Measurements from ENCODE around the gene SEC22A.

The SEC22A gene

DNA sequence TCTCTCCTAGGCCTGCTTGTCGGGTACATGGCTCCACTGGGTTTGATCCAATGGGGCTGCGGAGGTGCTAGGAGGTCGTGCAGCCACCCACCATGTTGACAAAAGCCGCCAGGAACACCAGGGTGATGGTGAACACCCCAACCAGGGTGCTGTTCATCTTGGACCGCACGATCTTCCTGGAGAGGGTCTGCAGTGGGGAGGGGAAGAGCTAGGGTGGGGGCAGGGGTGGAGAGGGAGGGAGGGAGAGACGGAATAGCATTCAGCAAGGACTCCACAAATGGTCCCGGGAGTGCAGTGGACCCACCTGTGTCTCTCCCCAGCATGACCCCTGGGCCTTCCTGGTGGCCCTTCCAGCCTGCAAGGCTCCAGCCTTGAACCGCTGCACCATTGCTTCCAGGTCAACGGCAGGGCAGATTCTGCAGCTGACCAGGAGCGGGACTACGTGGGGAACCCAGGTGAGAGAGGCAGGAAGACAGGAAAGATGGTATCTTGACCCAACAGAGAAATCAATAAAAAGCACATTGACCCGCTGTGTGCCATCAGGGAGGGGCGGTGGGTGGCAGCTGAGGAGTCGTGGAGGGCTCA, 102.3 kb downstream of the SEC22A start:
- H3K9me3 ChIP-seq (ENCODE audit: insufficient read depth, low read depth, low read length), result no peaks in the 10 kb centered on the region
- H4K20me1 ChIP-seq (ENCODE audit: insufficient read depth, low read length, poor library complexity, severe bottlenecking), result no peaks in the 10 kb centered on the region
- TF ChIP-seq EZH2phosphoT487 (IDR thresholded peaks at IDR 0.05; ENCODE audit: borderline replicate concordance), result no peak
- TF ChIP-seq, protein P1, sequence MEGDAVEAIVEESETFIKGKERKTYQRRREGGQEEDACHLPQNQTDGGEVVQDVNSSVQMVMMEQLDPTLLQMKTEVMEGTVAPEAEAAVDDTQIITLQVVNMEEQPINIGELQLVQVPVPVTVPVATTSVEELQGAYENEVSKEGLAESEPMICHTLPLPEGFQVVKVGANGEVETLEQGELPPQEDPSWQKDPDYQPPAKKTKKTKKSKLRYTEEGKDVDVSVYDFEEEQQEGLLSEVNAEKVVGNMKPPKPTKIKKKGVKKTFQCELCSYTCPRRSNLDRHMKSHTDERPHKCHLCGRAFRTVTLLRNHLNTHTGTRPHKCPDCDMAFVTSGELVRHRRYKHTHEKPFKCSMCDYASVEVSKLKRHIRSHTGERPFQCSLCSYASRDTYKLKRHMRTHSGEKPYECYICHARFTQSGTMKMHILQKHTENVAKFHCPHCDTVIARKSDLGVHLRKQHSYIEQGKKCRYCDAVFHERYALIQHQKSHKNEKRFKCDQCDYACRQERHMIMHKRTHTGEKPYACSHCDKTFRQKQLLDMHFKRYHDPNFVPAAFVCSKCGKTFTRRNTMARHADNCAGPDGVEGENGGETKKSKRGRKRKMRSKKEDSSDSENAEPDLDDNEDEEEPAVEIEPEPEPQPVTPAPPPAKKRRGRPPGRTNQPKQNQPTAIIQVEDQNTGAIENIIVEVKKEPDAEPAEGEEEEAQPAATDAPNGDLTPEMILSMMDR (conservative IDR thresholded peaks at IDR 0.05; ENCODE audit: low read length), result no peak
- no peaks in the 10 kb centered on the region for H3K36me3 ChIP-seq (ENCODE audit: insufficient read depth, low read length)
- no peaks in the 10 kb centered on the region for H3K4me1 ChIP-seq (ENCODE audit: insufficient read depth, low read length, poor library complexity, severe bottlenecking)
- H3K9me2 ChIP-seq (replicated peaks; ENCODE audit: low read depth, low read length), result no peaks in the 10 kb centered on the region
- H3K27me3 ChIP-seq (ENCODE audit: insufficient read depth, low read length, poor library complexity, severe bottlenecking), result no peaks in the 10 kb centered on the region
- no peaks in the 10 kb centered on the region for H3K79me2 ChIP-seq (ENCODE audit: insufficient read depth, low read length)
- H3K4me3 ChIP-seq (ENCODE audit: low read length, poor library complexity, severe bottlenecking), result no peak overlapping the region
- H2AFZ ChIP-seq (ENCODE audit: low read length), result no peak overlapping the region
- no peaks in the 10 kb centered on the region for H3F3A ChIP-seq (ENCODE audit: low read depth)
- H3K9ac ChIP-seq (ENCODE audit: low read depth, low read length, poor library complexity, severe bottlenecking), result no peak overlapping the region
- H3K4me2 ChIP-seq (ENCODE audit: low read depth, low read length, poor library complexity, severe bottlenecking), result no peak overlapping the region

DNA sequence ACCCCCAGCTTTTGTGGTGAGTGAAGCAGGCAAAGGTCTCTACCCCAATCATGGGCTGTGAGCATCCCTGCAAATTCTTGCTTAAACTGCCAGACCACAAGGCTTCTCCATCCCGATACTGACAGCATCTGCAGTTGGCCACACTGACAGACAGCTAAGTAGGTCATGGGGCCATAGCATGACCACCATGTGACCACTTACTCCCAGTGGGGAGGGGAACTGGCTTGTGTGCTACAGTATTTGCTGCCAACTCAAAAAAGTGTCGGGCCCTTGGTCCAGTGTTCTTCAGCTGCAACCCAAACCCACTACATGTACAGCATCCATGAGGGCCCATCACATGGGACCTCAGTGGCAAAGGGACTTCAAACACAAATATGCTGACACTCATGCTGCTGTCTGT, 103.4 kb downstream of the SEC22A start:
- Histone ChIP-seq H3K79me2 (ENCODE audit: insufficient read depth, low read length) (no peaks in the 10 kb centered on the region), H2AFZ (ENCODE audit: low read length) (no peak overlapping the region), H3K9me3 (ENCODE audit: insufficient read depth, low read depth, low read length) (no peaks in the 10 kb centered on the region), H3K4me3 (ENCODE audit: low read length, poor library complexity, severe bottlenecking) (no peak overlapping the region), H4K20me1 (ENCODE audit: insufficient read depth, low read length, poor library complexity, severe bottlenecking) (no peaks in the 10 kb centered on the region), H3K4me1 (ENCODE audit: insufficient read depth, low read length, poor library complexity, severe bottlenecking) (no peaks in the 10 kb centered on the region), H3K9ac (ENCODE audit: low read depth, low read length, poor library complexity, severe bottlenecking) (no peak overlapping the region), H3F3A (ENCODE audit: low read depth) (no peaks in the 10 kb centered on the region), H3K27me3 (ENCODE audit: insufficient read depth, low read length, poor library complexity, severe bottlenecking) (no peaks in the 10 kb centered on the region), H3K4me2 (ENCODE audit: low read depth, low read length, poor library complexity, severe bottlenecking) (no peak overlapping the region), H3K36me3 (ENCODE audit: insufficient read depth, low read length) (no peaks in the 10 kb centered on the region), H3K9me2 (replicated peaks; ENCODE audit: low read depth, low read length) (no peaks in the 10 kb centered on the region)
- TF ChIP-seq EZH2phosphoT487 (IDR thresholded peaks at IDR 0.05; ENCODE audit: borderline replicate concordance), result no peak
- TF ChIP-seq, protein P1 (conservative IDR thresholded peaks at IDR 0.05; ENCODE audit: low read length), result no peak

DNA sequence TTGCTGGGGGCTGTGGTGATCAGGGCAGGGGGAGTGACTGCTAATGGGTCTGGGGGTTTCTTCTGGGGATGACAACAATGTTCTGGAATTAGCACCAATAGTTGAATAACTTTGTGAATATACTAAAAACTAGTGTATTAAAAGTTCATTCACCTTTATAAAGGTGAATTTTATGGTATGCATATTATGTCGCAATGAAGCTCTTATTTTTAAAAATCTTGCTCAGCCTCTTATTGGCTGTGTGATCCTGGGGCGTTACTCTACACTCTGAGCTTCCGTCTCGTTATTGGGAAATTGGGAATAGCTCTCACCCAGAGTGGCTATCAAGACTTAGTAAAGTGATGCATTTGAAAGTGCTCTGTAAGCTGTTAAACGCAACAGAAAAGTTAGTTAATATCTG, 105.3 kb downstream of the SEC22A start:
- Histone ChIP-seq H3K27me3 (ENCODE audit: insufficient read depth, low read length, poor library complexity, severe bottlenecking) (no peaks in the 10 kb centered on the region), H3K4me3 (ENCODE audit: low read length, poor library complexity, severe bottlenecking) (no peak overlapping the region), H4K20me1 (ENCODE audit: insufficient read depth, low read length, poor library complexity, severe bottlenecking) (no peaks in the 10 kb centered on the region), H3K79me2 (ENCODE audit: insufficient read depth, low read length) (no peaks in the 10 kb centered on the region), H3F3A (ENCODE audit: low read depth) (no peaks in the 10 kb centered on the region), H2AFZ (ENCODE audit: low read length) (no peak overlapping the region), H3K4me1 (ENCODE audit: insufficient read depth, low read length, poor library complexity, severe bottlenecking) (no peaks in the 10 kb centered on the region), H3K36me3 (ENCODE audit: insufficient read depth, low read length) (no peaks in the 10 kb centered on the region), H3K4me2 (ENCODE audit: low read depth, low read length, poor library complexity, severe bottlenecking) (no peak overlapping the region), H3K9me3 (ENCODE audit: insufficient read depth, low read depth, low read length) (no peaks in the 10 kb centered on the region), H3K9ac (ENCODE audit: low read depth, low read length, poor library complexity, severe bottlenecking) (no peak overlapping the region), H3K9me2 (replicated peaks; ENCODE audit: low read depth, low read length) (no peaks in the 10 kb centered on the region)
- TF ChIP-seq, protein P1 (conservative IDR thresholded peaks at IDR 0.05; ENCODE audit: low read length), result no peak
- no peak for TF ChIP-seq EZH2phosphoT487 (IDR thresholded peaks at IDR 0.05; ENCODE audit: borderline replicate concordance)
